Chondrocyte (in vitro differentiated cells): ENCODE results near the gene MYO9B. TPM values are rescaled to one million over a fixed set of nuclear protein-coding genes. Genes with fewer than 3 reads are reported as not detected.

Source experiments
- DNase-seq: peaks from one replicate; pipeline ENCODE4 v3.0.0; 2021; ENCODE audit warnings: mixed read lengths, low spot score
- H3K27ac Mint-ChIP-seq: one replicate; pipeline ENCODE4 v1.8.0; 2021; ENCODE audit warnings: mild to moderate bottlenecking, moderate library complexity, mixed read lengths; ENCODE audit not compliant: unreplicated experiment
- H3K27me3 Mint-ChIP-seq: 2 replicates; pipeline ENCODE4 v1.8.0; 2021; ENCODE audit warnings: low read depth, mixed read lengths
- H3K36me3 Mint-ChIP-seq: 2 replicates; pipeline ENCODE4 v1.8.0; 2021; ENCODE audit warnings: low read depth, mixed read lengths
- H3K4me1 Mint-ChIP-seq: 2 replicates; pipeline ENCODE4 v1.8.0; 2021; ENCODE audit warnings: low read depth, mild to moderate bottlenecking, mixed read lengths
- H3K4me3 Mint-ChIP-seq: one replicate; pipeline ENCODE4 v1.8.0; 2021; ENCODE audit warnings: mild to moderate bottlenecking, moderate library complexity, mixed read lengths; ENCODE audit not compliant: unreplicated experiment
- H3K9me3 Mint-ChIP-seq: 2 replicates; pipeline ENCODE4 v1.8.0; 2021; ENCODE audit warnings: low read depth, mixed read lengths
- total RNA-seq: library from RNA; stranded (reverse); gene quantifications from 3 replicates; pipeline ENCODE4 v1.2.1, GENCODE V29; 2021
- TF ChIP-seq, protein P1 (sequence below): fragments of 200-600 bp; sonication (generic); IDR thresholded peaks from 2 replicates; pipeline ENCODE4 v1.5.0; 2021; ENCODE audit warnings: antibody characterized with exemption, mild to moderate bottlenecking, moderate library complexity

The MYO9B gene
- total RNA-seq, 1 donor from 2014 or later: 94.6 TPM

GRCh38 chr19:17163652-17164051 is 88.1 kb downstream of the MYO9B start:
- Mint-ChIP-seq H3K4me3 (no peak overlapping the region), H3K27ac (no peak overlapping the region), H3K36me3 (peaks cover 47% of the 10 kb centered on the region), H3K27me3 (no peaks in the 10 kb centered on the region), H3K4me1 (no peaks in the 10 kb centered on the region), H3K9me3 (peaks cover 7% of the 10 kb centered on the region)
- DNase-seq: no peak
- TF ChIP-seq, protein P1, sequence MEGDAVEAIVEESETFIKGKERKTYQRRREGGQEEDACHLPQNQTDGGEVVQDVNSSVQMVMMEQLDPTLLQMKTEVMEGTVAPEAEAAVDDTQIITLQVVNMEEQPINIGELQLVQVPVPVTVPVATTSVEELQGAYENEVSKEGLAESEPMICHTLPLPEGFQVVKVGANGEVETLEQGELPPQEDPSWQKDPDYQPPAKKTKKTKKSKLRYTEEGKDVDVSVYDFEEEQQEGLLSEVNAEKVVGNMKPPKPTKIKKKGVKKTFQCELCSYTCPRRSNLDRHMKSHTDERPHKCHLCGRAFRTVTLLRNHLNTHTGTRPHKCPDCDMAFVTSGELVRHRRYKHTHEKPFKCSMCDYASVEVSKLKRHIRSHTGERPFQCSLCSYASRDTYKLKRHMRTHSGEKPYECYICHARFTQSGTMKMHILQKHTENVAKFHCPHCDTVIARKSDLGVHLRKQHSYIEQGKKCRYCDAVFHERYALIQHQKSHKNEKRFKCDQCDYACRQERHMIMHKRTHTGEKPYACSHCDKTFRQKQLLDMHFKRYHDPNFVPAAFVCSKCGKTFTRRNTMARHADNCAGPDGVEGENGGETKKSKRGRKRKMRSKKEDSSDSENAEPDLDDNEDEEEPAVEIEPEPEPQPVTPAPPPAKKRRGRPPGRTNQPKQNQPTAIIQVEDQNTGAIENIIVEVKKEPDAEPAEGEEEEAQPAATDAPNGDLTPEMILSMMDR: no peak

DNA sequence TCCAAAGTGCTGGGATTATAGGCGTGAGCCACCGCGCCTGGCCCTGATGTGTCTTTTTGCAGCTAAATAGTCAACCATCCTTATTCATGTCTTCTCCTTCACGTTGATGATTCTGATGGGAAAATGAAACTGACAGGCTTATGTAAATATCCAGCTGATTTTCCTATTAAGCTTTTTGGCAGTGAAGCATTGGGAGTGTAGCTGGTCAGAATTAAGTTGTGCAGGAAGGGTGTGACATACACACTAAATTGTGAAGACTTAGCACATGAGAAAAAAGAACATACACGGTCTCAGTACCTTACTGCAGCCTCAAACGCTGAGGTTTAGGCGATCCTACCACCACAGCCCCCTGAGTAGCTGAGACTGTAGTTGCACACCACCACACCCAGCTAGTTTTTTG is 89.1 kb downstream of the MYO9B start:
- TF ChIP-seq, protein P1: no peak
- H3K4me1 Mint-ChIP-seq: no peaks in the 10 kb centered on the region
- DNase-seq: no peak
- H3K4me3 Mint-ChIP-seq: no peak overlapping the region
- peaks cover 46% of the 10 kb centered on the region for H3K36me3 Mint-ChIP-seq
- H3K9me3 Mint-ChIP-seq: peaks cover 7% of the 10 kb centered on the region
- no peak overlapping the region for H3K27ac Mint-ChIP-seq
- H3K27me3 Mint-ChIP-seq: no peaks in the 10 kb centered on the region

DNA sequence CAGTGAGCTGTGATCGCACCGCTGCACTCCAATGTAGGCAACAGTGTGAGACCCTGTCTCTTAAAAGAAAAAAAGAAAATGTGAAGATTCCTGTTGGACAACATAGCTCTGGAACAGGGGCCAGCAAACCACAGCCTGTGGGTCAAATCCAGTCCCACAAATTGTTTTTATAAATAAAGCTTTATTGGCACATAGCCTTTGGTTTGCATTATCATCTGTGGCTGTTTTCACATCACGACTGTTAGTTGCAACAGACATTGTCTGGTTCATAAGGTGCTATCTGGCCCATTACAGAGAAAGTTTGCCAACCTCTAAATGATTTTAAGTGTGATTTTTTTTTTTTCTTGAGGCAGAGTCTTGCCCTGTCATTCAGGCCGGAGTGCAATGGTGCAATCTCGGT is 90.1 kb downstream of the MYO9B start:
- H3K27me3 Mint-ChIP-seq: no peaks in the 10 kb centered on the region
- peaks cover 41% of the 10 kb centered on the region for H3K36me3 Mint-ChIP-seq
- no peak overlapping the region for H3K4me3 Mint-ChIP-seq

DNA sequence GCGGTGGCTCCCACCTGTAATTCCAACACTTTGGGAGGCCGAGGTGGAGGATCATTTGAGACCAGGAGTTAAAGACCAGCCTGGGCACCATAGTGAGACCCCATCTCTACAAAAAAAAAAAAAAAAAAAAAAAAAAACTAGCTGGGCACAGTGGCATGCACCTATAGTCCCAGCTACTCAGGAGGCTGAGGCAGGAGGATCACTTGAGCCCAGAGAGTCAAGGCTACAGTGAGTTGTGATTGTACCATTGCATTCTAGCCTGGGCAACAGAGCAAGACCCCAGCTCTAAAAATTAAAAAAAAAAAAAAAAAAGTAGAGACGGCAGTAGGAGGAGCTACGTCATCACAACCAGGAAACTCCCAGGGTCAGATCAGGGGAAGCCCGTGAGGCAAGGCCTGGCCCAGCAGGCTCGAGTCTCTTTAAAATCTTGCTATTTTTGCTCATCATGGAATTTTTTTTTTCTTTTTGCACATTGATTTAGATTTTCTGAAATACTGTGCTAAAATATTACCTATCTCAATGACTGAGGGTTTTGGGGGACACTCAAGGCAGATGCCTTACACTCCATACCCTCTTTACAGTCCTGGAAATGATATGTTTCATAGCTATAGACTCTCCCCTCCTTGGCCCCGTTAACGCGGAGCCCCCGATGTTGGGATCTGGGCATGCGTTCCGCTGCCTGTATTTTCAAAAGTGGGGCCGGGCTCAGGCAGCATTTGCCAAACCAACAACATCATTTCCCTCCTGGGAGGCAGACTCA is 95.1 kb downstream of the MYO9B start:
- no peak for DNase-seq
- H3K27me3 Mint-ChIP-seq: no peaks in the 10 kb centered on the region
- no peaks in the 10 kb centered on the region for H3K9me3 Mint-ChIP-seq
- H3K27ac Mint-ChIP-seq: no peak overlapping the region
- TF ChIP-seq, protein P1: no peak
- no peaks in the 10 kb centered on the region for H3K4me1 Mint-ChIP-seq
- no peak overlapping the region for H3K4me3 Mint-ChIP-seq
- H3K36me3 Mint-ChIP-seq: peaks cover 33% of the 10 kb centered on the region

More for the DNA sequence above, 90.1 kb downstream of the MYO9B start:
- Mint-ChIP-seq H3K9me3 (peaks cover 7% of the 10 kb centered on the region), H3K27ac (no peak overlapping the region), H3K4me1 (no peaks in the 10 kb centered on the region)
- no peak for DNase-seq
- TF ChIP-seq, protein P1: no peak

DNA sequence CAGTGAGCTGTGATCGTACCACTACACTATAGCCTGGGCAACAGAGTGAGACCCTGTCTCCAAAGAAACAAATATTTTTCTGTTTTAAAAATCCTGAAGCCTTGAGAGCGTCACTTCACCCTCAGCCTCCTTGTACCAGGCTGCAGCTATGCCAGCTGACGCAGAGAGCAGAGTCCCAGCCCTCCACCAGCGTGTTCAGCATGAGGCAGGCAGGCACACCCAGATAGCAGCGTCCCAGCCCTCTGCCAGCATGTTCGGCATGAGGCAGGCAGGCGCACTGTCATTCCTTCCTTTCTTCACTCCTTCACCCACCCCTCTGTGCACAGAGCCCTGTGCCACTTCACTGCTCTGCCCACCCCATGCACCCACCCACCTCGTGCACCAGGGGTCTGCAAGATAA is 96.3 kb downstream of the MYO9B start:
- no peaks in the 10 kb centered on the region for H3K9me3 Mint-ChIP-seq
- H3K27ac Mint-ChIP-seq: no peak overlapping the region
- no peak for DNase-seq
- peaks cover 33% of the 10 kb centered on the region for H3K36me3 Mint-ChIP-seq
- no peaks in the 10 kb centered on the region for H3K27me3 Mint-ChIP-seq
- no peaks in the 10 kb centered on the region for H3K4me1 Mint-ChIP-seq
- no peak overlapping the region for H3K4me3 Mint-ChIP-seq
- TF ChIP-seq, protein P1: no peak
